HEK293 (cell line): ENCODE data around the gene STN1.
A peak's percentile ranks its signal among the peaks of the same experiment; 100 is the strongest.

Experiments
- HIC1 ChIP-seq: fragments of 450-650 bp; formaldehyde crosslinking; IDR thresholded peaks from 2 replicates; pipeline ENCODE4 v1.5.1; 2016; ENCODE audit warnings: missing biosample characterization, missing genetic modification characterization
- KLF1 ChIP-seq: fragments of 450-650 bp; formaldehyde crosslinking; IDR thresholded peaks from 2 replicates; pipeline ENCODE4 v1.5.1; 2016; ENCODE audit warnings: missing biosample characterization, missing genetic modification characterization
- KLF8 ChIP-seq: fragments of 450-650 bp; formaldehyde crosslinking; IDR thresholded peaks from 2 replicates; pipeline ENCODE4 v1.5.1; 2016; ENCODE audit warnings: missing biosample characterization, missing genetic modification characterization
- PATZ1 ChIP-seq: fragments of 450-650 bp; formaldehyde crosslinking; IDR thresholded peaks from 2 replicates; pipeline ENCODE4 v1.5.1; 2016; ENCODE audit warnings: missing biosample characterization, missing genetic modification characterization
- SCRT2 ChIP-seq: fragments of 450-650 bp; formaldehyde crosslinking; IDR thresholded peaks from 2 replicates; pipeline ENCODE4 v1.5.1; 2016; ENCODE audit warnings: missing biosample characterization, missing genetic modification characterization
- SETDB1 ChIP-seq: IDR thresholded peaks from one replicate; pipeline ENCODE4 v1.6.1; 2017; ENCODE audit warnings: mild to moderate bottlenecking, low read length, moderate library complexity, mixed read lengths; ENCODE audit not compliant: insufficient read length
- SP2 ChIP-seq: fragments of 450-650 bp; formaldehyde crosslinking; IDR thresholded peaks from 2 replicates; pipeline ENCODE4 v1.5.1; 2016; ENCODE audit warnings: missing biosample characterization, missing genetic modification characterization
- TRIM28 ChIP-seq: IDR thresholded peaks from 2 replicates; pipeline ENCODE4 v1.6.1; 2011; ENCODE audit warnings: low read length, control low read depth, borderline replicate concordance
- ZBTB1 ChIP-seq: fragments of 450-650 bp; formaldehyde crosslinking; IDR thresholded peaks from 2 replicates; pipeline ENCODE4 v1.5.1; 2016; ENCODE audit warnings: missing biosample characterization, missing genetic modification characterization
- ZBTB17 ChIP-seq: fragments of 450-650 bp; formaldehyde crosslinking; IDR thresholded peaks from 2 replicates; pipeline ENCODE4 v1.5.1; 2016; ENCODE audit warnings: missing biosample characterization, missing genetic modification characterization
- ZBTB6 ChIP-seq: fragments of 450-650 bp; formaldehyde crosslinking; IDR thresholded peaks from 2 replicates; pipeline ENCODE4 v1.5.1; 2017; ENCODE audit warnings: missing biosample characterization, missing genetic modification characterization
- ZFHX2 ChIP-seq: fragments of 450-650 bp; formaldehyde crosslinking; conservative IDR thresholded peaks from 2 replicates; pipeline ENCODE4 v1.5.1; 2016; ENCODE audit warnings: missing biosample characterization, missing genetic modification characterization
- ZNF133 ChIP-seq: fragments of 450-650 bp; formaldehyde crosslinking; IDR thresholded peaks from 2 replicates; pipeline ENCODE4 v1.5.1; 2016; ENCODE audit warnings: missing biosample characterization, missing genetic modification characterization
- ZNF140 ChIP-seq: fragments of 450-650 bp; formaldehyde crosslinking; IDR thresholded peaks from 2 replicates; pipeline ENCODE4 v1.5.1; 2016; ENCODE audit warnings: missing biosample characterization, missing genetic modification characterization
- ZNF239 ChIP-seq: fragments of 450-650 bp; formaldehyde crosslinking; IDR thresholded peaks from 2 replicates; pipeline ENCODE4 v1.5.1; 2016; ENCODE audit warnings: missing biosample characterization, missing genetic modification characterization
- ZNF274 ChIP-seq, 2 experiments: fragments of 200-500 bp in 1 of 2; fragments of 450-650 bp in 1 of 2; sonication (Bioruptor generic) in 1 of 2; formaldehyde crosslinking in 1 of 2; IDR thresholded peaks; 2 replicates each; pipeline versions ENCODE4 v1.5.1 to v1.6.1; 2014 to 2016; ENCODE audit warnings: borderline replicate concordance in 1 of 2, inconsistent platforms in 1 of 2, low read length in 1 of 2, missing biosample characterization in 1 of 2, missing genetic modification characterization in 1 of 2
- ZNF302 ChIP-seq: fragments of 450-650 bp; formaldehyde crosslinking; IDR thresholded peaks from 2 replicates; pipeline ENCODE4 v1.5.1; 2016; ENCODE audit warnings: missing biosample characterization, missing genetic modification characterization, low read depth
- ZNF433 ChIP-seq: fragments of 450-650 bp; formaldehyde crosslinking; IDR thresholded peaks from 2 replicates; pipeline ENCODE4 v1.5.1; 2016; ENCODE audit warnings: missing biosample characterization, missing genetic modification characterization, low read depth
- ZNF473 ChIP-seq: fragments of 450-650 bp; formaldehyde crosslinking; IDR thresholded peaks from 2 replicates; pipeline ENCODE4 v1.5.1; 2017; ENCODE audit warnings: missing biosample characterization, missing genetic modification characterization
- ZNF530 ChIP-seq: fragments of 450-650 bp; formaldehyde crosslinking; IDR thresholded peaks from 2 replicates; pipeline ENCODE4 v1.5.1; 2016; ENCODE audit warnings: low read depth, missing biosample characterization, missing genetic modification characterization
- ZNF548 ChIP-seq: fragments of 450-650 bp; formaldehyde crosslinking; IDR thresholded peaks from 2 replicates; pipeline ENCODE4 v1.5.1; 2016; ENCODE audit warnings: missing biosample characterization, missing genetic modification characterization
- ZNF560 ChIP-seq: fragments of 450-650 bp; formaldehyde crosslinking; IDR thresholded peaks from 2 replicates; pipeline ENCODE4 v1.5.1; 2017; ENCODE audit warnings: missing biosample characterization, missing genetic modification characterization, borderline replicate concordance
- ZNF585B ChIP-seq: fragments of 450-650 bp; formaldehyde crosslinking; IDR thresholded peaks from 2 replicates; pipeline ENCODE4 v1.5.1; 2016; ENCODE audit warnings: missing biosample characterization, missing genetic modification characterization
- ZNF596 ChIP-seq: fragments of 450-650 bp; IDR thresholded peaks from 2 replicates; pipeline ENCODE4 v1.5.0; 2018; ENCODE audit warnings: missing biosample characterization, mild to moderate bottlenecking, missing genetic modification characterization, moderate library complexity
- ZNF600 ChIP-seq: fragments of 450-650 bp; formaldehyde crosslinking; IDR thresholded peaks from 2 replicates; pipeline ENCODE4 v1.5.1; 2016; ENCODE audit warnings: missing biosample characterization, missing genetic modification characterization
- ZNF624 ChIP-seq: fragments of 450-650 bp; formaldehyde crosslinking; IDR thresholded peaks from 2 replicates; pipeline ENCODE4 v1.5.1; 2017; ENCODE audit warnings: missing biosample characterization, missing genetic modification characterization
- ZNF626 ChIP-seq: fragments of 450-650 bp; sonication (Bioruptor Pico); formaldehyde crosslinking; IDR thresholded peaks from 2 replicates; pipeline ENCODE4 v1.5.1; 2018; ENCODE audit warnings: missing biosample characterization, missing genetic modification characterization, inconsistent platforms
- ZNF654 ChIP-seq: fragments of 450-650 bp; formaldehyde crosslinking; IDR thresholded peaks from 2 replicates; pipeline ENCODE4 v1.5.1; 2016; ENCODE audit warnings: low read depth, missing biosample characterization, missing genetic modification characterization
- ZNF677 ChIP-seq: fragments of 450-650 bp; IDR thresholded peaks from 2 replicates; pipeline ENCODE4 v1.5.0; 2018; ENCODE audit warnings: missing biosample characterization, mild to moderate bottlenecking, missing genetic modification characterization, moderate library complexity
- ZNF692 ChIP-seq: fragments of 450-650 bp; formaldehyde crosslinking; IDR thresholded peaks from 2 replicates; pipeline ENCODE4 v1.5.1; 2016; ENCODE audit warnings: missing biosample characterization, missing genetic modification characterization
- ZNF701 ChIP-seq: fragments of 450-650 bp; formaldehyde crosslinking; IDR thresholded peaks from 2 replicates; pipeline ENCODE4 v1.5.1; 2016; ENCODE audit warnings: missing biosample characterization, missing genetic modification characterization
- ZNF704 ChIP-seq: fragments of 450-650 bp; formaldehyde crosslinking; IDR thresholded peaks from 2 replicates; pipeline ENCODE4 v1.5.1; 2016; ENCODE audit warnings: missing biosample characterization, missing genetic modification characterization
- ZNF776 ChIP-seq: fragments of 450-650 bp; formaldehyde crosslinking; IDR thresholded peaks from 2 replicates; pipeline ENCODE4 v1.5.0; 2017; ENCODE audit warnings: missing biosample characterization, missing genetic modification characterization, borderline replicate concordance
- ZNF791 ChIP-seq: fragments of 450-650 bp; formaldehyde crosslinking; IDR thresholded peaks from 2 replicates; pipeline ENCODE4 v1.5.1; 2016; ENCODE audit warnings: missing biosample characterization, missing genetic modification characterization
- ZNF843 ChIP-seq: fragments of 450-650 bp; formaldehyde crosslinking; IDR thresholded peaks from 2 replicates; pipeline ENCODE4 v1.5.1; 2016; ENCODE audit warnings: missing biosample characterization, missing genetic modification characterization

The STN1 gene

GRCh38 chr10:103855424-103855823 lies 62.6 kb downstream of the STN1 start, which contains the start of gene SH3PXD2A (continued):
- no peak for TF ChIP-seq ZNF473 (tag by site-specific recombination)
- TF ChIP-seq ZNF140 (tag by site-specific recombination) = no peak
- peak; percentile 52; the same call in 1 of the 2 replicates for TF ChIP-seq KLF8 (tag by site-specific recombination)
- peak; percentile 58 for TF ChIP-seq KLF1 (tag by site-specific recombination)
- no peak for TF ChIP-seq ZNF596 (tag by site-specific recombination)
- no peak for TF ChIP-seq ZBTB1 (tag by site-specific recombination)
- no peak for TF ChIP-seq ZNF530 (tag by site-specific recombination)
- no peak for TF ChIP-seq ZNF274 (IDR thresholded peaks at IDR 0.05; ENCODE audit: low read length)
- no peak for TF ChIP-seq ZNF274 (tag by site-specific recombination; IDR thresholded peaks at IDR 0.05; ENCODE audit: borderline replicate concordance)
- no peak for TF ChIP-seq ZNF624 (tag by site-specific recombination)
- TF ChIP-seq ZNF654 (tag by site-specific recombination) = no peak
- TF ChIP-seq ZNF560 = no peak
- 0 out of 2 replicates have a peak, but pooled peaks have one; percentile 8 for TF ChIP-seq ZNF692 (tag by site-specific recombination)
- TF ChIP-seq ZNF776 (tag by site-specific recombination) = no peak
- no peak for TF ChIP-seq ZNF701 (tag by site-specific recombination)
- TF ChIP-seq ZNF626 (tag by site-specific recombination) = no peak
- peak; percentile 9; the same call in 1 of the 2 replicates for TF ChIP-seq SP2
- no peak for TF ChIP-seq TRIM28
- no peak for TF ChIP-seq ZNF433 (tag by site-specific recombination)
- no peak for TF ChIP-seq ZNF600 (tag by site-specific recombination)
- no peak for TF ChIP-seq ZNF548 (tag by site-specific recombination)
- no peak for TF ChIP-seq ZNF133 (tag by site-specific recombination)
- TF ChIP-seq ZNF677 (tag by site-specific recombination) = no peak
- TF ChIP-seq SCRT2 = no peak
- no peak for TF ChIP-seq ZBTB17 (tag by site-specific recombination)
- peak; percentile 66 for TF ChIP-seq ZFHX2 (tag by site-specific recombination)
- no peak for TF ChIP-seq ZNF239
- TF ChIP-seq ZNF791 = no peak
- no peak for TF ChIP-seq ZNF585B (tag by site-specific recombination)
- TF ChIP-seq HIC1 (tag by site-specific recombination) = no peak
- no peak for TF ChIP-seq SETDB1
- no peak for TF ChIP-seq PATZ1 (tag by site-specific recombination)
- TF ChIP-seq ZNF302 (tag by site-specific recombination) = no peak
- no peak for TF ChIP-seq ZNF704 (tag by site-specific recombination)
- no peak for TF ChIP-seq ZNF843 (tag by site-specific recombination)
- no peak for TF ChIP-seq ZBTB6 (tag by site-specific recombination)
